ENCODE data around the gene NKG7. TPM values are rescaled to one million over a fixed set of nuclear protein-coding genes. Genes with fewer than 3 reads are reported as not detected.

Gene NKG7
- polyA plus RNA-seq, 3 donors: 1.6 to 2.1 (median 1.8) TPM

Other genes starting within 250 kb of the NKG7 start
- gene SIGLEC9, start 247.7 kb downstream of the NKG7 start, polyA plus RNA-seq (ENCODE audit: insufficient read length in 3 of 3): 1 to 10 TPM; 1.5 to 1.8 (median 1.5) TPM
- gene SIGLEC7, start 230.4 kb downstream of the NKG7 start, polyA plus RNA-seq (ENCODE audit: insufficient read length in 3 of 3): under 1 TPM; 0.33 to 0.43 (median 0.36) TPM
- 1 to 10 TPM; 1.8 to 2.5 (median 2.3) TPM for gene CD33, start 147.6 kb downstream of the NKG7 start, polyA plus RNA-seq (ENCODE audit: insufficient read length in 3 of 3)
- not detected for gene SIGLECL1, start 121.6 kb downstream of the NKG7 start, polyA plus RNA-seq (ENCODE audit: insufficient read length in 3 of 3)
- 1 to 10 TPM; 1.9 to 4.7 (median 3.5) TPM for gene IGLON5, start 61.0 kb downstream of the NKG7 start, polyA plus RNA-seq (ENCODE audit: insufficient read length in 3 of 3)
- 1 to 10 TPM; 4.1 to 5.8 (median 5.6) TPM for gene VSIG10L, start 30.5 kb downstream of the NKG7 start, polyA plus RNA-seq (ENCODE audit: insufficient read length in 3 of 3)
- gene ETFB, start 6.3 kb downstream of the NKG7 start, polyA plus RNA-seq (ENCODE audit: insufficient read length in 3 of 3): 100 to 1,000 TPM; 143 to 171 (median 160) TPM
- gene CLDND2, start 3.7 kb downstream of the NKG7 start, polyA plus RNA-seq (ENCODE audit: insufficient read length in 3 of 3): 1 to 10 TPM; 1.8 to 2.7 (median 2.6) TPM
- under 1 TPM; 0.35 to 0.60 (median 0.44) TPM for gene LIM2, start 15.3 kb upstream of the NKG7 start, polyA plus RNA-seq (ENCODE audit: insufficient read length in 3 of 3)
- under 1 TPM; 0.22 to 0.39 (median 0.36) TPM for gene C19orf84, start 17.9 kb upstream of the NKG7 start, polyA plus RNA-seq (ENCODE audit: insufficient read length in 3 of 3)
- 1 to 10 TPM; 1.1 to 1.7 (median 1.6) TPM for gene SIGLEC10, start 45.0 kb upstream of the NKG7 start, polyA plus RNA-seq (ENCODE audit: insufficient read length in 3 of 3)
- under 1 TPM in 1 of 3 donors, not detected in 2; 0.10 TPM for gene SIGLEC8, start 85.8 kb upstream of the NKG7 start, polyA plus RNA-seq (ENCODE audit: insufficient read length in 3 of 3)
- not detected for gene CEACAM18, start 105.9 kb upstream of the NKG7 start, polyA plus RNA-seq (ENCODE audit: insufficient read length in 3 of 3)
- gene SIGLEC12, start 129.1 kb upstream of the NKG7 start, polyA plus RNA-seq (ENCODE audit: insufficient read length in 3 of 3): under 1 TPM in 2 of 3 donors, not detected in 1; 0.13 to 0.19 TPM
- gene SIGLEC6, start 159.0 kb upstream of the NKG7 start, polyA plus RNA-seq (ENCODE audit: insufficient read length in 3 of 3): under 1 TPM in 1 of 3 donors, not detected in 2; 0.16 TPM
- gene ZNF175, start 198.6 kb upstream of the NKG7 start, polyA plus RNA-seq (ENCODE audit: insufficient read length in 3 of 3): 10 to 100 TPM; 15.3 to 22.0 (median 17.3) TPM

Data from renal pelvis (tissue), 3 donors.